ELF-1 (cell line): ENCODE results near the gene SYT8.
A peak's percentile ranks its signal among the peaks of the same experiment; 100 is the strongest.

ENCODE experiments used
- DNase-seq: peaks from one replicate; pipeline ENCODE4 v3.0.0-alpha.2; 2016; ENCODE audit warnings: low read depth, low spot score

The SYT8 gene

DNA sequence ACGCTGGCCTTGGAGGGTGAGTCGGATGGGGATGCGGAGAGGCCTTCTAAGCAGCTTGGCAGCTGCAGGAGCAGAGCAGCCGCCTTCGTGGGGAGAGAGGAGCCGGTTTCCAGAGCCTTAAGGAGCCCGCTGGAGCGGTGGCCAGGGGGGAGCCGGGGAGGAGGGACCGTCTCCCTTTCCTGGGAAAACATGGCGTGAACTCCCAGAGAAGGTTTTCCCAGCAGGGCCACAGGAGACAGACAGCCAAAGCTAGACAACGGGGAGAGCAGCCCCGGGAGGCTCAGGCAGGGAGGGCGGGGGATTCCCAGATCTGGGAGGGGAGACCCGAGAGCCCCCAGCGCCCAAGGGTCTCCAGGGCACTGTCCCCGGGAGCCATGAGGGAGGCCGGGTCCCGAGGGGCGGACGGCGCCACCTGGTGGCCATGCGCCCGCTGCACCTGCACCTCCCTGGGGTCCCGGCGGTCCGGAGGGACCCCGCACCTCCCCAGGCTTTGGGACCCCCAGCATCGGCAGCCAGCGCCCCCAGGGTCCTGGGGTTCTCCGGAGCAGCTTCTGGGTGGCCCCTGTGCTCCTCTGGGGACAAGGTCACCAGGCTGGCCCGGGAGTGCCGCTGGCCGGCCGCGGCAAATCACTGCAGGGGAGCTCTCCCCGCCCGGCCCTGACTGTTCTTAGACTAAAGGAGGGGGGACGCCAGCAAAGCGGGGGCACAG, 2.4 kb upstream of the SYT8 start:
- peak; percentile 72 for DNase-seq

DNA sequence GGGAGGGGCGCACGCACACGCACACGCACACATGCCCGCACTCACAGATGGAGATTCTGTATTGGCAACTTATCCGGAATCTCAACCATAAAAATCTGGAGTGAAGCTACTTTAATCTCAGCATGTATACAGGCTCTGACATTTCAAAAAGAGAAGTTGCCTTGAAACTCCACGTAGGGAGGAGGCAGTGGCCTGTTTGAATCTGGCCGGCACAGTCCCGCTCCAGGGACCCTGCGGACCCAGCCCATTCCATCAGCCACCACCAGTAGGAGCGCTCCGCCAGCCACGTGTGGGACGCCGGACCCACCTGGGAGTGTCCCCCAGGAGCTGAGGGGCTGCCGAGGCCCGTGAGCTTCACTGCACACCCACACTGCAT, 1.9 kb upstream of the SYT8 start:
- no peak for DNase-seq

DNA sequence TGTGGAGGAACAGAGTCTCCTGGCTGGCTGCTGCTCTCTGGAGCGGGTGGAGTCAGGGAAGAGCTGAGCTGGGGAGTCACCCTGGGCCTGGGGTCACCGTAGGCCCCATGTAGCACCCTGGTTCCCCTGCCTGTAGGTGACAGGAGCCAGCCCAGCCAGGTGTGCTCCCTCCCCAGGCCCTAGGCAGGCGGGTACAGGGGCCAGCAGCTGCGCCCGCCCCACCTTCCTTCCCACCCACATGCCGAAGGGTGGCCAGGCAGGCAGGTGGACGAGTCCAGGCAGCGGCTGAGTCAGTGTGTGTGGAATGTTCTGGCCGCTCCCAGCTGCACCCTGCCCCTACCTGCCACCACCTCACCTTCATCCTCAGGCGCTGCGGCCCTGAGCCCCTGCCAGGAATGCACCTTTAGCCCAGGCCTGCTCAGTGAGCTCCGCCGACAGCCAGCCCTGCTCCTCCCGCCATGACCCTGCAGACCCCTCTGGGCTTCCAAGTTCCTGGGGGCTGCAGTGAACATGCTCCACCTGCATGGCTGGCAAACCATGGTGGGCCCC, 654 bp upstream of the SYT8 start:
- DNase-seq = peak; percentile 67

DNA sequence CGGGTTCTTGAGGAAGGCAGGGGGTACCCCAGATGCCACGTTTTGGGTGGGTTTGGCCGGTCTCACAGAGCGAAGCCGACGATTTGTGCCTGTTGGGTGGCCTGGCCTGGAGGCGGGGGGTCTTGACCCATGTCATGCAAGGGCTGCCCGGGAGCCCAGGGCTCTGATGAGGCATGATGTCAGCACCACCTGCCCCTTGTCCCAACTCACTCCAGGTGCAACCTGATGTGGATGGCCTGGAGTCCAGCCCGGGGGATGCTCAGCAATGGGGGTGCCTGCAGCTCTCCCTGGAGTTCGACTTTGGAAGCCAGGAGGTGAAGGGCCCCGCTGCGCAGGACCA, 851 bp downstream of the SYT8 start:
- DNase-seq = no peak

DNA sequence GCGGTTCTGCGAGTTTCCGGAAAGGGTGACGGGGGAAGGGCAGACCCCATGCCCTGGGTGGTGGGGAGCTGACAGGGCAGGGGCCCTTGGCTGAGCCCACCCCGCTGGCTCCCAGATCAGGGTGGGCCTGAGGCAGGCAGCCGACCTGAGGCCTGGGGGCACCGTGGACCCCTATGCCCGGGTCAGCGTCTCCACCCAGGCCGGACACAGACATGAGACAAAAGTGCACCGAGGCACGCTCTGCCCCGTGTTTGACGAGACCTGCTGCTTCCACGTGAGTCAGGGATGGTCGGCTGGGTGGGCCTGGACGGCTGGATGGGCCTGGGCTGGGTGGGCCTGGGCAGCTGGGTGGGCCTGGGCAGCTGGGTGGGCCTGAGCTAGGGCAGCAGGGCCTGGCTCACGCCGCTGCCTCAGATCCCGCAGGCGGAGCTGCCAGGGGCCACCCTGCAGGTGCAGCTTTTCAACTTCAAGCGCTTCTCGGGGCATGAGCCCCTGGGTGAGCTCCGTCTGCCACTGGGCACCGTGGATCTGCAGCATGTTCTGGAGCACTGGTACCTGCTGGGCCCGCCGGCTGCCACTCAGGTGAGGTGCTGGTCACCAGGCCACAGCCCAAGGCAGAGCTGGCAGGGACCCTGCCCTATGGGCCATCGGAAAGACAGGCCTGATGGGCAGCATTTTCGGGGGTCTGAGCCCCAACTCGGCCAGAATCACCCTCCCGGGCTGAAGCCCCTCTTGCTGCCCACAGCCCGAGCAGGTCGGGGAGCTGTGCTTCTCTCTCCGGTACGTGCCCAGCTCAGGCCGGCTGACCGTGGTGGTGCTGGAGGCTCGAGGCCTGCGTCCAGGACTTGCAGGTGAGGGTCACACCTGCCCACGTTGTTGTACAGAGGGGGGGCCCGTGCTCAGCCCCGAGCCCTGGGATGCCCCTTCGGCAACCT, 1.5 kb downstream of the SYT8 start:
- no peak for DNase-seq

DNA sequence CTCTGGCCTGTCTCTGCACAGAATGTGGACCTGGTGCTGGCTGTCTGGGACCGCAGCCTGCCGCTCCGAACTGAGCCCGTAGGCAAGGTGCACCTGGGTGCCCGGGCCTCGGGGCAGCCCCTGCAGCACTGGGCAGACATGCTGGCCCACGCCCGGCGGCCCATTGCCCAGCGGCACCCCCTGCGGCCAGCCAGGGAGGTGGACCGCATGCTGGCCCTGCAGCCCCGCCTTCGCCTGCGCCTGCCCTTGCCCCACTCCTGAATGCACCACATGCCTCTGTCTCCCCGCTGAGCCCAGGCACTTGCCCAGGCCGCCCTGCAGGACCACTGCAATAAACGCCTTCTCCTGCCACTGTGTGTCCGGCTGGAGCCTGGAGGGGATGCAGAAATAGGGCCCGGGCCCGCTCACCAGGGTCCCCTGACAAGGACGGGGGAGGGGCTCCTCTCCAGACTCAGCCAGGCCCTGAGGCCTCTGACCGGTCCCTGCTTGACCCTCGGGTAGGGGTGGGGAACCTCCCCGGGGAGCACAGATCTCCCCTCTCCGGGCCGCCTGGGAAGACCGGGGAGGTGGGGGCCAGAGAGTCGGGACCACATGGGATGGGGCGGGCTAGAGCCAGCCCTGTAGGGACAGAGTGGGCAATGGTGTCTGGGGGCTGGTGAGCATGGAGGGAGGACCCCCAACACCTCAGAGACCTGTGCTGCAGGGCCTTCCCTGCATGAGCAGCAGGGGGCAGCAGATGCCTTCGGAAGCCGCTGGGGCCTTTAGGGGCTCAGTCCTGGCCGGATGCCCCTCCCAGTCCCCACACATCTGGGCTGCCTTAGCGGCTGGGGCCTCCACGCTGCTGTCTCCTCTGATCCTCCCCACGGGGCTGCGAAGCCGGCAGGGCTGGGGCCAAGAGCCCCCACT, 2.6 kb downstream of the SYT8 start:
- DNase-seq = peak; percentile 73

DNA sequence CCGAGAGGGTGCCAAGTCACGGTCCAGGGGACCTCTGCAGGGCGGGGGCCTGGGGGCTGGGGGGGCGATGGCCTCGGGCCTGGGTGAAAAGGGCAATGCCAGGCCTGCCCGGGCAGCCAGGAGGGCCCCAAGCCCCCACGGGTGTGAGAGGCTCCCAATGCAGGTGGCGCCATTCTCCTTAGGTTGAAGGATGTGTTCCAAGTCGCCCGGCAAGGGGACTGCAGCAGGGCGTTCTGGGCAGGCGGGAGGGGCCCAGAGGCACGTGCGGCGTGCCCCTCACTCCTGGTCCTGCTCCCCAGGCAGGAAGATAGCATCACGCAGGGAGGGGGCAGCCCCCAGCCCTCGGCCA, 3.3 kb downstream of the SYT8 start:
- no peak for DNase-seq

DNA sequence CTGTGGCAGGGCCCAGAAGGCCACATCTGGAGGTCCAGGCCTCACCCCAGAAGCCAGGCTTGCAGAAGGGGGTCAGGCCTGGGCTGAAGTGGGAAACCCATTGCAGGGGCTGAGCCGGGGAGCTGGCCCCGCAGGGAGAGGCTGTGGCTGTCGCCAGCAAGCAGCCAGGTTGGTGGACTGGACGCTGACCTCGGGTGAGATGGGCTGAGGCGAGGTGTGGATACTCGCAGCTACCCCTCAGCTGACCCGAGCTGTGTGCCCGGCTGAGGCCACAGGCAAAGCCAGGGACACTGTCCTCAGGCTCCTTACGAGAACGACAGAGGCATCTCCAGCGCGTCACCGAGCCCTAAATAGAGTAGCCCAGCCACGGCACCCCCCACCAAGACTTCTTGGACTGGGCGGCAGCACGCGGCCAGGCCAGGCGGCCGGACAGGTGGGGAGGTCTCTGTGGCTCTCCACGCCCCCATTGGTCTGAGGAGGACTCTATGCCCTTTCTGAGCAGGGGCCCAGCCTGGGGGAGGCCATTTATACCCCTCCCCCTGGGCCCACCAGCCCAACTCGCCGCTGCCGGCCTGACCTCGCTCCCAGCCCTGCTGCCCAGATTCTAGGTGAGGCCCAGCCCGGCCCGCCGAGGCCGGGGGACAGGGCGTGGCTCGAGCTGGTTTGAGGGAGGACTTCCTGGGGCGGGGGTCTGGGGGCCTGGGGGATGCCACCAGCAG, 3.8 kb downstream of the SYT8 start, which contains the start of gene TNNI2:
TNNI2 (plus strand) TSS at position 556 of the 719 bp plus-strand sequence. CDS start 716 bp downstream, outside the sequence.
- DNase-seq = no peak

DNA sequence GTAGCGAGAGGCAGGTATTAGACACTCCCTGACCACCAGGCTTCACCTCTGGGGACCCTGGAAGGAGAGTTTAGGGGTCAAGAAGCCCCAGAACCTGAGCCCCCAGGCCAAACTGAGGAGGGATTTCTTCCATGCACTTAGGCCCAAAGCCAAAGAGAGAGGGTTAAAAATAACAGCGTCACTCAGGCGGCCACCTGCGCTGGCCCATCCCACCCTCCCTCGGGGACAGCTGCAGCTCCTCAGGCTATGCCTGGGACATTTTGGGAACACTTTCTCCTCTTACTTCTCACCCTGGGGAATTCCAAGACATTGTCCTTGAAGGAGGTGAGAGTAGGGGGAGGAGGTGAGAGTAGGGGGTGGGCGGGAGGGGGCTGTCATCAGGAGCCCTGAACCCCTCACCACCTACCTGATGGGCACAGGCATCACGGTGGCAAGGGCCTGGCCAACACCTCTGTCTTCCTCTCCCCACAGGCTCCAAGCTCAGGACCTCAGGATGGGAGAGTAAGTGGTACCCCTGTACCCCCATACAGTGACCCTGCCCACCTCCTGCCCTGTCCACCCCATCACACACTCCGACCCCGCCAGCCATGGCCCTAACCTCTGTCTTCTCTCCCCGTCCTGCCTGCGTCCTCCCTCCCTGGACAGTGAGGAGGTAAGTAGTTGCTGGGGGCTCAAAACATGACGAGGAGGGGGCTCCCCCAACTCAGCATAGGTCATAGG, 4.6 kb downstream of the SYT8 start:
- no peak for DNase-seq

DNA sequence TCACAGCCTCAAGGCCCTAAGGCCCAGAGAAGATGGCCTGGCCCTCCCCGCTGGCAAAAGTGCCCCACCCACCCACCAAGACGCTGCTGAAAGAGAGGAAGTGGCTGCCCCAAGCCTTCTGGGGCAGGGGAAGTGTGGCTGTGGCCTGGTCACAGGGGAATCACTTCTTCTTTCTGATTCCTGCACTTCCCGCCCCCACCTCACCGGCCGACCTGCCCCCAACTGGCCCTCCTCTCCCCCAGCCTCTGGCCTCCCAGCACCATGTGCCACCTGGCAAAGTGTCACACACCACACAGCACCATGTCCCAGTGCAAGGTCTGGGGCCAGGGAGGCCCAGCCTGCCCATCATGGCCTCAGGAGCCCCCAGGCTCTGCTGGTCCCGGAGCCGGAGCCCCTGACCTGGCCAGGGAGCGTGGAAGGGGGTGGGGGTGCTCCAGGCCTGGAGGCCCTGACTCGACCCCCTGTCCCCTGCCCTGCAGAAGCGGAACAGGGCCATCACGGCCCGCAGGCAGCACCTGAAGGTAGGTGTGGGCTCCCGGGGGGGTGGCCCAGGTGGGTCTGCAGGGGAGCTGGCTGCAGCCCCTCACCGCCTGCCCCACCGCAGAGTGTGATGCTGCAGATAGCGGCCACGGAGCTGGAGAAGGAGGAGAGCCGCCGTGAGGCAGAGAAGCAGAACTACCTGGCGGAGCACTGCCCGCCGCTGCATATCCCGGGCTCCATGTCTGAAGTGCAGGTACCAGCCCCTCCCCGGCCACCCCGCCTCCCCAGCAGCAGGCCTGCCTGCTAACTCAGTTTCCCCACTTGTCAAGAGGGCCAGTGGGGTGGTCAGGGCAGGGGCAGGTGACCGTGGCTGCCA, 5.4 kb downstream of the SYT8 start:
- DNase-seq = no peak

DNA sequence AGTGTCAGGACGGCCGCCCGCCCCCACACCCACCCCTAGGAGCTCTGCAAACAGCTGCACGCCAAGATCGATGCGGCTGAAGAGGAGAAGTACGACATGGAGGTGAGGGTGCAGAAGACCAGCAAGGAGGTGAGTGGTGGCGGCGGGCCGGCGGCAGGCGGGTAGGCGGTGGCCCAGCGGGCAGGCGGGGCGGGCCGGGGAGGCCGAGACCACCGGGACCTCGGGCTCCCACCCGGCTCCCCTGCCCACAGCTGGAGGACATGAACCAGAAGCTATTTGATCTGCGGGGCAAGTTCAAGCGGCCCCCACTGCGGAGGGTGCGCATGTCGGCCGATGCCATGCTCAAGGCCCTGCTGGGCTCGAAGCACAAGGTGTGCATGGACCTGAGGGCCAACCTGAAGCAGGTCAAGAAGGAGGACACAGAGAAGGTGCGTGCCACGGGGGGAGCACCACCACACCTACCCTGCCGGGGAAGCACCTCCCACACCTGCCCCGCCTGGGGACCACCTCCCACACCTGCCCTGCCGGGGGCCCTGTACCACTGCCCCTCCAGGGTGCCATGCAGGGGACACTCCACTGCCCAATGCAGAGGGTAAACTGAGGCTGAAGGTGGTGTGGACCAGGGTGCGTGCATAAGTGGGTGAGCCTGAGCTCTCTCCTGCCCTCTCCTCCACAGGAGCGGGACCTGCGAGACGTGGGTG, 6.1 kb downstream of the SYT8 start:
- DNase-seq = no peak

DNA sequence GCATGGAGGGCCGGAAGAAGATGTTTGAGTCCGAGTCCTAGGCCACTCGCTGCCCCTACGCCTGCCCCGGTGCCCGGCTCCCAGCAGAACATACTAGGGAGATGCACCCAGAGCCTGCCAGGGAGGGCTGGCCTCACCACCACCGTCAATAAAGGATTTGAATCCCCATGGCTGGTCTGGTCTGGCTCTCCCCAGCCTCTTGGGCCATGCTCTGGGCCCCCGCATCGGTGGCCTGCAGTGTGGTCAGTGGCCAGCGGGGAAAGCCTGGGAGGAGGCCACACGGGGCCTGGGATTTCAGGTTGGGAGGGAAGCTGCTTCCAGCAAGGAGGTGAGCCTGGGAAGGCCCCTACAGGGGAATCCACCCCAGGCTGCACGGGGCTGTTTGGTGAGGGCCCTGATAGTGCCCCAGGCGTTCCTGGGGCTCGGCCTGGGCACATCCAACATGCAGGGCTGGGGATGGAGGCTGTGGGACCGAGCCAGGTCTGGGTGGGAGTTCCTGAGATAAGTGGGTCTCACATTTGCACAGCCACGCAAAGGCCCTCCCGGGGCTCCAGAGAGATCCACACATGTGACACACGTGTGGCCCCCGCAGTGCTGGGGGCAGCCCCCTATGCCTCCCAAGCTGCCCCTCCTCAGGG, 6.8 kb downstream of the SYT8 start:
- no peak for DNase-seq

DNA sequence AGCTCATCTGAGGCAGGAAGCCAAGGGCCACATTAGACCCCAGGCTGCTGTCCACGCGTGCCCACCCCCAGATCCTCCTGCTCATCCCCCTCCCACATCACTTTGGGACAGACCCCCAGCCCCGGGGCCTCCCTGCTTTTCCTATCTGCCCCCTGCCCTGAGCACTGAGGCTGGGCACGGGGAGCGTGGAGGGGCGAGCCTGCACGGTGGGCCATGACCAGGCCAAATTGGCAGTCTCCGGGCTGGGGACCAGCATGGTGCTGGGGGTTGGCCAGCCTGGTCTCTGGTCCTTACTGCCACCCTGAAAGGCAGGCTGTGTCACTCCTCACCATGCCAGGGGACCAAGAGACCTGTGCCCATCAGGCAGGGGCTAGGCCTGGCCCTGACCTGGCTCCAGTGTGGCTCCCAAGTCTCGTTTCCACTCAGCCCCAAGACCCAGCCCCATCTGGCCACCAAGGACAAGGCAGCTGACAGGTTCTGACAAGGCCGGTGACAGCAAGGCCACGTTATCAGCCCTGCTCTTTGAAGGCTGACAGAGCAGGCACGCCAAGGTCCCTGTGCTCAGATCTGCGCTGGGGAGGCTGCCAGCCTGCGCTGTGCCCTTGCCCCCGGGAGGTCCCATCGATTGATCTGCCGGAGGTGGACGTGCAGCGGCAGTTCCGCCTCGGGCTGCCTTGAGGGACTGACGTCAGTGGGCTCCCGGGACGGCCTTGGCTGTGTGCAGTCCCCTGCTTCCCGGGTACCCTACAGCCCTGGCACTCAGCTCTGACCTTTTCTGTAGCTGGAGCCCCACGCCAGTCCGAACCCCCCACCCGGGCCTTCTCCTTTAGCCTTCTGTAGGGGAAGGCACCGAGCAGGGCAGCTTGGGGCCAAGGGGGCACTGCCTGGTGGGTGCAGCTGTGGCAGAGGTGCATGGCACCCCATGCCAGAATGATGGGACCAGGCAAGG, 7.6 kb downstream of the SYT8 start:
- no peak for DNase-seq

DNA sequence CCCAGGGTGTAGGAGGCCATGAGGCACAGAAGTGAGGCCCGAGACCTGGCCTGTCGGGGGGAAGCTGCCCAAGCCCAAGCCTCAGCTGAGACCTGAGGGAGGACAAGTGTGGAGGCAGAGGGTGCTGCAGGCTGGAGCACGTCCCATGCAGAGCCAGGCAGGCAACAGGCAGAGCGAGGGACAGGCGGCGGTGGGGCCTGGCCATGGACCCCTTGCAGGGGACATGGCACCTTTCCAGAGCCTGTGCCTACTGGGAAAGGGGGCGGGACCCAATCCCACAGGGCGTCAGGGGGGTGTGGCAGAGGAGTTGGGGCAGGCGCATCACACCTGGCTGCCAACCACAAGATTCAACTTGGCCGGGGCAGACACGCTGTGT, 8.3 kb downstream of the SYT8 start:
- DNase-seq = no peak

DNA sequence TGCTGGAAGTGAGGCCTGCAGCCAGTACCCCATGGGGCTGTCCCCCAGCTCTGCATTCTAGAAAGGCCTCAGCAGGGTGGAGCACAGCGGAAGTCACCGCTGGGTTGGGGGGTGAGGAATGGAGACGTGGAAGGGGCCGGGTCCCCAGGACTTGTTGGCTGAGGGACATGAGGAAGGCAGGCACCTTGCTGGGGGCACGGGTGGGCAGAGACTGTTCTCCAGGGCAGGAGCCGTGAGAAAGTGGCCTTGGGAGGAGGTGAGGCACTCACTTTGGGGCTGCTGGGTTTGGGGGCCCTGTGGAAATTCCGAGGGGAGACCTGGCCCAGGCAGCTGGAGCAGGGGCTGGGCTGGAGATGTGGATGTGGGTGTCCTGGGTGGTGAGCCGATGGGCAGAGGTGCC, 9.0 kb downstream of the SYT8 start:
- DNase-seq = no peak

DNA sequence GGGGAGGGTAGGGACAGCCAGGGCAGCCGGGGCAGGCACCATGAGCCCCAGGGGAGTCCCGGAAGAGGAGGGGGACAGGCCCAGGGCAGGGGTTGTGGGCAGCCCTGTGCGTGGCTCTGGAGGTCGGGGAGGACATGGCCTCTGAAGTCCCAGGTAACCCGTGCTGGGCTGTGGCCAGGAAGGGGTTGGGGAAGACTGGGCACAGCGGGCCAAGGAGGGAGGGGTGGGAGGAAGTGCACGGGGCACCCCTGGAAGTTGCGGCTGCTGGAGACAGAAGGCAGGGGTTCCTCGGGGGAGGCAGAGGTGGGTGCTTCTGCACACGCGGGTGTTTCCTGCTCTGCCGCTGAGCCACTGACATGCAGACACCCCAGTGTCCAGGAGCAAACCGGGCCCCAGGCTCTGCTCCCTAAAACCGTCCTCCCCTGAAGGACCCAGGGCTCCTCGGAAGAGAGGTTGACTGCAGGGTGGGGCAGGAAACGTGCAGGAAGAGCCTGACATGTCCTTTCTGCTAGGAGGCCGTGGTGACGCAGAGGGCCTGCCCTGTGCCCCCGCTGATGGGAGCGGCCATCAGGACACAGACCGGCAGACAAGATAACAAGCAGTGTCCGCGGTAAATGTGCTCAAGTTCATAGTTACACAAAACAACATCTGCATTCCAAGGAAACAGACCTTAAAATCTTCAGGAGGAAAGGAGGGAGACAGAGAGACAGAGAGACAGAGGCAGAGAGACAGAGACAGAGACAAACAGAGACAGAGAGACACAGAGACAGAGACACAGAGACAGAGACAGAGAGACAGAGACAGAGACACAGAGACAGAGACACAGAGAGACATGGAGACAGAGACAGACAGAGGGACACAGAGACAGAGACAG, 9.7 kb downstream of the SYT8 start:
- no peak for DNase-seq
